NCI-H1105 treated with DMSO at 0.1 percent for 48 hours (cell line): ENCODE results near the gene MYOF.
"Not testable (repeated sequence)": the region's sequence is repeated elsewhere in the genome, so short reads cannot be mapped to it uniquely, and the experiment has no call there.

Experiments
- DNase-seq: peaks from one replicate; lab custom pipeline; 2025; lab: John Stamatoyannopoulos, UW

Gene MYOF

GRCh38 chr10:93431361-93431760 lies 50.8 kb downstream of the MYOF start:
- no peak for DNase-seq

- no peak for DNase-seq
These were observed 56.3 kb downstream of the MYOF start for GRCh38 chr10:93425861-93426260.

GRCh38 chr10:93422118-93422517 lies 60.0 kb downstream of the MYOF start:
- no peak for DNase-seq

- DNase-seq = no peak
These were observed 60.9 kb downstream of the MYOF start for GRCh38 chr10:93420944-93421825.

- no peak for DNase-seq
These were observed 62.0 kb downstream of the MYOF start for GRCh38 chr10:93420091-93420490.

GRCh38 chr10:93419016-93419415 lies 63.1 kb downstream of the MYOF start:
- DNase-seq = not testable (repeated sequence)

- no peak for DNase-seq
These were observed 64.2 kb downstream of the MYOF start for GRCh38 chr10:93417921-93418320.

- DNase-seq = peak; percentile 34
These were observed 64.9 kb downstream of the MYOF start for GRCh38 chr10:93417266-93417665.

GRCh38 chr10:93416824-93417223 lies 65.3 kb downstream of the MYOF start:
- no peak for DNase-seq

GRCh38 chr10:93415693-93416092 lies 66.4 kb downstream of the MYOF start:
- no peak for DNase-seq

- no peak for DNase-seq
These were observed 68.9 kb downstream of the MYOF start for GRCh38 chr10:93413252-93413689.

- DNase-seq = no peak
These were observed 69.3 kb downstream of the MYOF start for GRCh38 chr10:93412801-93413200.

GRCh38 chr10:93410697-93411348 lies 71.3 kb downstream of the MYOF start:
- no peak for DNase-seq

- no peak for DNase-seq
These were observed 73.4 kb downstream of the MYOF start for GRCh38 chr10:93408783-93409182.

GRCh38 chr10:93406364-93407145 lies 75.6 kb downstream of the MYOF start:
- DNase-seq = no peak

GRCh38 chr10:93404048-93404354 lies 78.1 kb downstream of the MYOF start:
- DNase-seq = no peak

- DNase-seq = no peak
These were observed 78.7 kb downstream of the MYOF start for GRCh38 chr10:93403152-93404047.

- no peak for DNase-seq
These were observed 79.9 kb downstream of the MYOF start for GRCh38 chr10:93402192-93402591.

GRCh38 chr10:93398528-93398927 lies 83.6 kb downstream of the MYOF start:
- DNase-seq = no peak

GRCh38 chr10:93397020-93397419 lies 85.1 kb downstream of the MYOF start:
- DNase-seq = no peak

- DNase-seq = no peak
These were observed 88.9 kb downstream of the MYOF start for GRCh38 chr10:93393211-93393610.

GRCh38 chr10:93392121-93392520 lies 90.0 kb downstream of the MYOF start:
- peak; percentile 23 for DNase-seq
